Esophagus muscularis mucosa (tissue), 4 donors: ENCODE measurements around the gene EIF4G3. TPM values are rescaled to one million over a fixed set of nuclear protein-coding genes. Genes with fewer than 3 reads are reported as not detected.

Experiments
- DNase-seq: peaks from one replicate; pipeline ENCODE4 v3.0.0-alpha.2; 2017; ENCODE audit errors: extremely low spot score
- H3K27ac ChIP-seq, 4 donors: fragments of 200-600 bp; sonication (generic); replicated peaks in 1 of 4; 1 replicate in 3 of 4; 2 replicates in 1 of 4; pipeline ENCODE4 v1.5.1; 2016 to 2019; ENCODE audit warnings: mild to moderate bottlenecking in 1 of 4
- H3K27me3 ChIP-seq, 4 donors: fragments of 200-600 bp; sonication (generic); one replicate each; pipeline versions ENCODE4 v1.5.1 to v1.6.0; 2016 to 2019
- H3K36me3 ChIP-seq, 4 donors: fragments of 200-600 bp; sonication (generic); one replicate each; pipeline ENCODE4 v1.5.1; 2016 to 2019
- H3K4me1 ChIP-seq, 4 donors: fragments of 200-600 bp; sonication (generic); one replicate each; pipeline ENCODE4 v1.5.1; 2016 to 2019
- H3K4me3 ChIP-seq, 4 donors: fragments of 200-600 bp; sonication (generic); 1 replicate in 2 of 4; 2 replicates in 2 of 4; pipeline ENCODE4 v1.5.1; 2016 to 2019; ENCODE audit warnings: mild to moderate bottlenecking in 4 of 4, moderate library complexity in 1 of 4
- H3K9me3 ChIP-seq, 4 donors: fragments of 200-600 bp; sonication (generic); 1 replicate in 3 of 4; 2 replicates in 1 of 4; pipeline ENCODE4 v1.5.1; 2016 to 2019
- CTCF ChIP-seq, 3 experiments: fragments of 200-600 bp in 2 of 3; fragments of 450-650 bp in 1 of 3; sonication (generic) in 2 of 3; IDR thresholded peaks; one replicate each; pipeline ENCODE4 v1.5.1; 2017 to 2019; ENCODE audit warnings: antibody characterized with exemption in 3 of 3, mild to moderate bottlenecking in 2 of 3, moderate library complexity in 1 of 3
- EP300 ChIP-seq: sonication (generic); formaldehyde crosslinking; IDR thresholded peaks from one replicate; pipeline ENCODE4 v1.6.1; 2017; ENCODE audit warnings: antibody characterized with exemption
- POLR2A ChIP-seq: fragments of 450-650 bp; IDR thresholded peaks from one replicate; pipeline ENCODE4 v1.6.1; 2017; ENCODE audit warnings: antibody characterized with exemption, moderate library complexity, mild to moderate bottlenecking, low read depth
- POLR2AphosphoS5 ChIP-seq, 2 donors: sonication (generic); formaldehyde crosslinking; IDR thresholded peaks; one replicate each; pipeline ENCODE4 v1.6.1; 2017; ENCODE audit warnings: antibody characterized with exemption in 2 of 2
- WGBS: methylation state at CpG from one replicate; pipeline ENCODE4 v1.1.5; 2018; 5-methylcytosine and 5-hydroxymethylcytosine counted together
- intact Hi-C: fragments of 100-400 bp; cut with DNase I; formaldehyde crosslinking; loops from one replicate; pipeline ENCODE4 v1.15.1; 2023
- total RNA-seq, 4 donors: library from RNA; depleted of rRNA; stranded (reverse); fragments of >200 nt; gene quantifications; one replicate each; pipeline versions ENCODE4 v1.1.0 to v1.2.1, GENCODE V29; 2016

Gene EIF4G3
- total RNA-seq, 4 donors from 2014 or later: 43.7 to 64.0 (median 62.2) TPM

GRCh38 chr1:20896826-20897225, 279.9 kb downstream of the EIF4G3 start:
- TF ChIP-seq EP300 (no peak), POLR2AphosphoS5 (IDR thresholded peaks at IDR 0.05) (no peak)
- H3K4me1 ChIP-seq: peaks cover 0 to 16% (median 2%) of the 10 kb centered on the region in 4 donors
- intact Hi-C loops: no loop called here
- H3K9me3 ChIP-seq: no peaks in the 10 kb centered on the region
- H3K4me3 ChIP-seq: no peak overlapping the region
- no peaks in the 10 kb centered on the region for H3K27me3 ChIP-seq
- 57% methylated on average over 1 of the region's 1 CpG for WGBS
- DNase-seq: no peak
- no peak overlapping the region for H3K27ac ChIP-seq
- H3K36me3 ChIP-seq: peaks cover 8 to 37% (median 29%) of the 10 kb centered on the region in 4 donors

- Histone ChIP-seq H3K4me3 (no peak overlapping the region), H3K27ac (no peak overlapping the region), H3K36me3 (peaks cover 8 to 41% (median 23%) of the 10 kb centered on the region in 4 donors), H3K4me1 (peaks cover 0 to 8% (median 2%) of the 10 kb centered on the region in 4 donors), H3K27me3 (no peaks in the 10 kb centered on the region), H3K9me3 (no peaks in the 10 kb centered on the region)
- intact Hi-C loops: no loop called here
- DNase-seq: no peak
- TF ChIP-seq POLR2AphosphoS5 (IDR thresholded peaks at IDR 0.05) (no peak), CTCF (IDR thresholded peaks at IDR 0.05) (no peak), POLR2A (no peak), EP300 (no peak)
- 95% methylated on average over 1 of the region's 1 CpG for WGBS
Observed at GRCh38 chr1:20893931-20894330, 282.8 kb downstream of the EIF4G3 start.

GRCh38 chr1:20891091-20891490, 285.6 kb downstream of the EIF4G3 start:
- H3K27me3 ChIP-seq: no peaks in the 10 kb centered on the region
- 95% methylated on average over 1 of the region's 1 CpG for WGBS

GRCh38 chr1:20887246-20887645, 289.5 kb downstream of the EIF4G3 start:
- DNase-seq: no peak
- Histone ChIP-seq H3K27me3 (no peaks in the 10 kb centered on the region), H3K27ac (no peak overlapping the region), H3K4me3 (no peak overlapping the region), H3K36me3 (peaks cover 2 to 47% (median 16%) of the 10 kb centered on the region in 4 donors), H3K4me1 (no peaks in the 10 kb centered on the region), H3K9me3 (no peaks in the 10 kb centered on the region)
- intact Hi-C loops: no loop called here
- TF ChIP-seq CTCF (IDR thresholded peaks at IDR 0.05) (no peak), POLR2A (no peak), POLR2AphosphoS5 (IDR thresholded peaks at IDR 0.05) (no peak), EP300 (no peak)
- 91% methylated on average over 2 of the region's 2 CpGs for WGBS

More at GRCh38 chr1:20891091-20891490, 285.6 kb downstream of the EIF4G3 start:
- Histone ChIP-seq H3K27ac (no peak overlapping the region), H3K4me1 (no peaks in the 10 kb centered on the region), H3K36me3 (peaks cover 8 to 40% (median 24%) of the 10 kb centered on the region in 4 donors), H3K9me3 (no peaks in the 10 kb centered on the region), H3K4me3 (no peak overlapping the region)
- TF ChIP-seq POLR2AphosphoS5 (IDR thresholded peaks at IDR 0.05): no peak
- TF ChIP-seq CTCF (IDR thresholded peaks at IDR 0.05): no peak
- TF ChIP-seq POLR2A: no peak
- no peak for TF ChIP-seq EP300
- intact Hi-C loops: no loop called here
- no peak for DNase-seq

GRCh38 chr1:20885121-20885520, 291.6 kb downstream of the EIF4G3 start:
- TF ChIP-seq POLR2A (no peak), CTCF (IDR thresholded peaks at IDR 0.05) (no peak), EP300 (no peak), POLR2AphosphoS5 (IDR thresholded peaks at IDR 0.05) (no peak)
- no peak for DNase-seq
- Histone ChIP-seq H3K4me3 (no peak overlapping the region), H3K27ac (no peak overlapping the region), H3K9me3 (no peaks in the 10 kb centered on the region), H3K36me3 (peaks cover 0 to 37% (median 13%) of the 10 kb centered on the region in 4 donors), H3K4me1 (no peaks in the 10 kb centered on the region), H3K27me3 (no peaks in the 10 kb centered on the region)
- WGBS: 43% methylated on average over 2 of the region's 3 CpGs
- intact Hi-C loops: no loop called here
